Activated CD4-positive, alpha-beta T cell treated with anti-CD3 and anti-CD28 coated beads for 36 hours (primary cell): ENCODE measurements around the gene CNOT3. TPM values are rescaled to one million over a fixed set of nuclear protein-coding genes. Genes with fewer than 3 reads are reported as not detected.
"Not testable (repeated sequence)": the region's sequence is repeated elsewhere in the genome, so short reads cannot be mapped to it uniquely, and the experiment has no call there.

Experiments
- ATAC-seq: fragments of 200-7000 bp; cut with Tn5 transposase; one replicate; pipeline ENCODE4 v1.10.0; 2021; ENCODE audit warnings: mild to moderate bottlenecking, moderate library complexity
- CTCF ChIA-PET: fragments of 350-600 bp; sonication (Branson Sonifier 250); formaldehyde crosslinking; loops from one replicate; lab custom pipeline; 2021; ENCODE audit warnings: antibody characterized with exemption; lab: Charles Lee
- POLR2A ChIA-PET: fragments of 350-600 bp; sonication (Branson Sonifier 250); formaldehyde crosslinking; loops from one replicate; lab custom pipeline; 2021; ENCODE audit warnings: antibody characterized with exemption, inconsistent platforms; lab: Charles Lee
- DNase-seq: peaks from one replicate; pipeline ENCODE4 v3.0.0-alpha.2; 2020
- H3K27ac Mint-ChIP-seq: one replicate; pipeline ENCODE4 v1.8.0; 2021; ENCODE audit warnings: mixed read lengths
- H3K27me3 Mint-ChIP-seq: one replicate; pipeline ENCODE4 v1.8.0; 2021; ENCODE audit warnings: mixed read lengths
- H3K36me3 Mint-ChIP-seq: one replicate; pipeline ENCODE4 v1.8.0; 2021; ENCODE audit warnings: low read depth, mixed read lengths
- H3K4me1 Mint-ChIP-seq: one replicate; pipeline ENCODE4 v1.8.0; 2021; ENCODE audit warnings: mixed read lengths
- H3K4me3 Mint-ChIP-seq: one replicate; pipeline ENCODE4 v1.8.0; 2021; ENCODE audit warnings: mild to moderate bottlenecking, moderate library complexity, mixed read lengths
- H3K9me3 Mint-ChIP-seq: one replicate; pipeline ENCODE4 v1.8.0; 2021; ENCODE audit warnings: low read depth, mixed read lengths
- intact Hi-C, 2 experiments: fragments of 100-400 bp; cut with DNase I in 1 of 2; cut with micrococcal nuclease in 1 of 2; formaldehyde crosslinking; loops; one replicate each; pipeline versions ENCODE4 v1.14.2 to v1.15.1; 2022 to 2024; cut with DNase I, micrococcal nuclease
- total RNA-seq, 2 experiments: library from RNA; stranded (reverse); gene quantifications; one replicate each; pipeline ENCODE4 v1.2.3, GENCODE V29; 2021

The CNOT3 gene
- total RNA-seq, 2 experiments from 2014 or later, result 61.0 to 93.8 TPM

DNA sequence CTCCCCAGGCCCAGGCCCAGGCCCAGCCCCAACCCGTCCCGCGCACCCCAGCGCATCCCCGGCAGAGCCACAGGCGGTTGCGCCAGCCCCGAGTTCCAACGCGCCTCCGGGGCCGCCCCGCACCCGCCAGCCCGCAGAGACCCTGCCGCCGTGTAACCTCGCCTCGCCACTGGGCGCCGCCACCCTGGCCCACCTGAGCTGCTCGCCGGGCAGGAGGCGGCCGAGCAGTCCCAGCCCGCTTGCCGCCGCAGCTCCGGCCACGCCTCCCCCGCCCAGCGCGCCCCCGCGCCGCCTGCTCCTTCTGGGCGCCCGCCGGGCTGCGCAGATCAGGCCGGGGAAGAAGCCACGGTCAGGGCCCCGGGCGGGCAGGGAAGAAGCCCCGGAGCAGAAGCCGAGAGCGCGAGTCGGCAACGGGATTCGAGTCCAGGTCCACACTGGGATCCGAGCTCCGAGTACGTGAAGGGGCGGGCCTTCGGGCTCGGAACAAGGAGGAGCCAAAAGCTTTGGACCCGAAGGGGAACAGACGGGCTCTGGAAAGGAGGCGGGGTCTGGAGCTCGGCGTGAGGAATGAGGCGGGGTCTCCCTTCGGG, 51.7 kb downstream of the CNOT3 start, which contains the start of gene MBOAT7:
MBOAT7 (minus strand) TSS at position 436 of the 590 bp plus-strand sequence. CDS start 1,072 bp downstream, outside the sequence.
- Mint-ChIP-seq H3K4me3 (peak within 1 kb of the TSS; percentile 76), H3K9me3 (no peaks in the 10 kb centered on the region), H3K27me3 (no peaks in the 10 kb centered on the region), H3K27ac (peak within 1 kb of the TSS; percentile 96), H3K4me1 (peaks cover 34% of the 10 kb centered on the region), H3K36me3 (peaks cover 33% of the 10 kb centered on the region)
- ChIA-PET CTCF (interaction anchor here (0.6 to 2.1 kb wide), 12 partner anchors 9 to 1465 kb away, joined by 3 to 14 read pairs (median 4); partner anchors contain the start of genes CNOT3, PRPF31, RPS9 and TFPT), POLR2A (interaction anchor here (0.7 to 4.2 kb wide), 9 partner anchors 10 to 321 kb away, joined by 3 to 75 read pairs (median 10); partner anchors contain the start of genes CNOT3, PRPF31, RPS9 and TFPT)
- intact Hi-C loops, result loop anchor here (1.0 to 2.0 kb wide), 5 partner anchors 11 to 322 kb away; partner anchors contain the start of genes CNOT3 (in 1 of the 2), LENG1 (in 1 of the 2) and MYADM (in 1 of the 2)
- DNase-seq (no peak), ATAC-seq (peak; percentile 0)

DNA sequence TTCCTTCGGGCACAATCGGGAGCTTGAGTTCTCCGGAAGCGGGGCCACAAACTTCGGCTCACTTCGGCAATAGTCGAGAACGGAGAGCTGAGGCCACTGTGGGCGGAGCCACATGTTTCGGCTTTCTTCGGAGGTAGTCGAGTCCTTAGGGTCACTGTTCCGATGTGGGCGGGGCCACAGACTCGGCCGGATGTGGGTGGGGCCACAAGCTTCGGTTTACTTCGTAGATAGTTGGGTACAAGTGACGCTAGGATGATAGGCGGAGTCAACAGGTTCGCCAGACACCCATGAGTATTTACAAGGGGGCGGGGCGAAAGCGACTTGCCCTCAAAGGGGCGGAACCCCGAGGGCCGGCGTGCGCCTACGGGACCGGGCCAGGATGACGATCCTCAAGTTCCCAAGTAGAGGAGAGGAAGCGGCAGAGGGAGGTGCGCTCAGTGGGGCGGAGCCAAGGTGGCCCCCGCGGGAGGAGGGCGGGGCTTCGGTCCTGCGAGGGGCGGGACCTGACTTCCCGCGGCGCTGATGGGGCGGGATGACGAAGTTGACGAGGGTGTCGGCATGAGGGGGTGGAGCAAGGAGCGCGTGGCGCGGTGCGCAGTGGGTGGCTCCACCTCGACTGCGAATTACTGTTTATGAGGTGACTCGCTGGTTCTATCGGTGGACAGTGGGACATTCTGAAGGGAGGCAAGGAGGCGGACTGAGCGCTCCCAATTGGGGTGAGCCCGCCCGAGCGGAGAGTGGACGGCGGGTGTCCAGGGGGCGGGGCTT, 52.4 kb downstream of the CNOT3 start:
- Mint-ChIP-seq H3K36me3 (peaks cover 36% of the 10 kb centered on the region), H3K27ac (peak overlapping the region; percentile 96), H3K4me3 (peak overlapping the region; percentile 76), H3K27me3 (no peaks in the 10 kb centered on the region), H3K4me1 (peaks cover 34% of the 10 kb centered on the region), H3K9me3 (no peaks in the 10 kb centered on the region)
- intact Hi-C loops, result loop anchor here (1.0 to 10.0 kb wide), 20 partner anchors 10 to 1465 kb away; partner anchors contain the start of genes CNOT3 (in 2 of the 2), LENG1 (in 2 of the 2), MYADM (in 2 of the 2) and PRPF31 (in 2 of the 2)
- ChIA-PET CTCF (interaction anchor here (0.7 to 2.1 kb wide), 12 partner anchors 8 to 1465 kb away, joined by 3 to 14 read pairs (median 4); partner anchors contain the start of genes CNOT3, PRPF31, RPS9 and TFPT), POLR2A (interaction anchor here (0.7 to 4.2 kb wide), 13 partner anchors 8 to 321 kb away, joined by 3 to 75 read pairs (median 5); partner anchors contain the start of genes CNOT3, PRPF31, RPS9 and TFPT)
- DNase-seq (peak; percentile 100), ATAC-seq (peak; percentile 69)

DNA sequence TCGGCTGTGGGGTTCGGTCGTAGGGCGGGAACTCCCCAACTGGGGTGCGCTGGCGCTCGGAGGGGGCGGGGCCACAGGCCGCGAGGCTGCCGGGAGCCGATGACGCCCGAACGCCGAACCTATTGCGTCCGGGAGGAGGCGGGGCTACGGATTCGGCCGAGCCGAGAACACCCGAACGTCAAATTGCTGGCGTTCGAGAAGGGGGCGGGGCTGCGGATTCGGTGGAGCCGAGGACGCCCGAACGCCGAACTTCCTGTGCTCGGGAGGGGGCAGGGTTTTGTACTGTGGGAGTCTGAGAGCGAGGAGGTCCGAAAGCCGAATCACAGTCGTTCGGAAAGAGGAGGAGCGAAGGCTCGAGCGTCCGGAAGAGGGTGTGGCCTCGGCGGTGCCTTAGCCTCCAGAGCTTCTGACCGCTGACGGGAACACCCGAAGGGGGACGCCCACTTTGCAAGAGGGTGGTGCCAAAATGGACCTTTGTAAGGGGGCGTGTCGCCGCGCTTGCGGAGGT, 53.0 kb downstream of the CNOT3 start:
- H3K4me1 Mint-ChIP-seq, result peaks cover 34% of the 10 kb centered on the region
- intact Hi-C loops, result loop anchor here (1.0 to 10.0 kb wide), 17 partner anchors 10 to 1464 kb away; partner anchors contain the start of genes PRPF31 (in 2 of the 2), RPS9 (in 2 of the 2), TFPT (in 2 of the 2) and CNOT3 (in 1 of the 2)
- no peaks in the 10 kb centered on the region for H3K9me3 Mint-ChIP-seq
- peak overlapping the region; percentile 76 for H3K4me3 Mint-ChIP-seq
- peaks cover 35% of the 10 kb centered on the region for H3K36me3 Mint-ChIP-seq
- H3K27ac Mint-ChIP-seq, result peak overlapping the region; percentile 96
- ChIA-PET POLR2A (interaction anchor here (0.7 to 4.2 kb wide), 8 partner anchors 9 to 76 kb away, joined by 3 to 75 read pairs (median 9); partner anchors contain the start of genes CNOT3, PRPF31, RPS9 and TFPT), CTCF (interaction anchor here (0.5 to 2.1 kb wide), 3 partner anchors 9 to 37 kb away, joined by 3 to 5 read pairs (median 4); no protein-coding TSS in a partner anchor)
- ATAC-seq (peak; percentile 65), DNase-seq (peak; percentile 100)
- H3K27me3 Mint-ChIP-seq, result no peaks in the 10 kb centered on the region

GRCh38 chr19:54191011-54191810, 53.6 kb downstream of the CNOT3 start, which contains the start of gene TSEN34:
Gene TSEN34, plus strand, starts transcription at chr19:54191308. Its CDS starts 57 bp downstream, at chr19:54191365.
- DNase-seq, result peak; percentile 92
- ATAC-seq, result peak; percentile 16
- intact Hi-C loops, result loop anchor here (1.0 to 10.0 kb wide), 7 partner anchors 9 to 1464 kb away; partner anchors contain the start of genes MYADM (in 1 of the 2), RPL28 (in 1 of the 2), RPS9 (in 1 of the 2) and TMEM238 (in 1 of the 2)
- Mint-ChIP-seq H3K4me3 (peak within 1 kb of the TSS; percentile 76), H3K27ac (peak within 1 kb of the TSS; percentile 96), H3K36me3 (peaks cover 33% of the 10 kb centered on the region), H3K27me3 (no peaks in the 10 kb centered on the region), H3K9me3 (no peaks in the 10 kb centered on the region), H3K4me1 (peaks cover 34% of the 10 kb centered on the region)
- CTCF ChIA-PET, result interaction anchor here (0.5 to 1.5 kb wide), 5 partner anchors 9 to 1143 kb away, joined by 3 to 9 read pairs (median 4); partner anchors contain the start of gene LENG1
- POLR2A ChIA-PET, result interaction anchor here (0.7 to 4.2 kb wide), 6 partner anchors 9 to 53 kb away, joined by 3 to 75 read pairs (median 18); partner anchors contain the start of genes CNOT3 and RPS9

DNA sequence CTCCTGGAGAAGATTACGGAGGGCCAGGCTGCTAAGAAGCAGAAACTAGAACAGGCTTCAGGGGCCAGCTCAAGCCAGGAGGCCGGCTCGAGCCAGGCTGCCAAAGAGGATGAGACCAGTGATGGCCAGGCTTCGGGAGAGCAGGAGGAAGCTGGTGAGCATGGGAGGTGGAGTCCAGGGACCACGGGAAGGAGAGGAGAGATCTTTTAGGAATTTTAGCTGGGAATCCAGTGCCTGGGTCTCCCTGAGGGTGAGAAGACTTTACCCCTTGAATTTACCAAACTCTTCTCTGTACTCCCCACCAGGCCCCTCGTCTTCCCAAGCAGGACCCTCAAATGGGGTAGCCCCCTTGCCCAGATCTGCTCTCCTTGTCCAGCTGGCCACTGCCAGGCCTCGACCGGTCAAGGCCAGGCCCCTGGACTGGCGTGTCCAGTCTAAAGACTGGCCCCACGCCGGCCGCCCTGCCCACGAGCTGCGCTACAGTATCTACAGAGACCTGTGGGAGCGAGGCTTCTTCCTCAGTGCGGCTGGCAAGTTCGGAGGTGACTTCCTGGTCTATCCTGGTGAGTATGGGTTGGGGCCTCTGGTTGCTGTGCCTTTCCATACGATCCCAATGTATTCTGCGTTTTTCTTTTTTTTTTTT, 54.4 kb downstream of the CNOT3 start:
- Mint-ChIP-seq H3K27me3 (no peaks in the 10 kb centered on the region), H3K27ac (peak overlapping the region; percentile 83), H3K9me3 (no peaks in the 10 kb centered on the region), H3K4me3 (peak overlapping the region; percentile 76), H3K36me3 (peaks cover 30% of the 10 kb centered on the region), H3K4me1 (peaks cover 31% of the 10 kb centered on the region)
- ATAC-seq, result no peak
- ChIA-PET POLR2A (interaction anchor here (3.0 to 4.2 kb wide), 3 partner anchors 10 to 54 kb away, joined by 32 to 75 read pairs (median 35); partner anchors contain the start of genes CNOT3 and RPS9), CTCF (interaction anchor here (0.6 to 1.5 kb wide), 3 partner anchors 33 to 1142 kb away, joined by 3 to 9 read pairs (median 4); partner anchors contain the start of gene LENG1)
- intact Hi-C loops, result loop anchor here (1.0 to 10.0 kb wide), 7 partner anchors 8 to 1463 kb away; partner anchors contain the start of genes MYADM (in 1 of the 2), RPL28 (in 1 of the 2), RPS9 (in 1 of the 2) and TMEM238 (in 1 of the 2)
- no peak for DNase-seq

- no peak for DNase-seq
- Mint-ChIP-seq H3K36me3 (peaks cover 22% of the 10 kb centered on the region), H3K4me3 (peak overlapping the region; percentile 76), H3K4me1 (peaks cover 20% of the 10 kb centered on the region), H3K27me3 (no peaks in the 10 kb centered on the region), H3K27ac (peak overlapping the region; percentile 31), H3K9me3 (no peaks in the 10 kb centered on the region)
- intact Hi-C loops, result loop anchor here (5.0 to 10.0 kb wide), 2 partner anchors 326 to 1088 kb away; partner anchors contain the start of genes MYADM (in 1 of the 2) and ZNF160 (in 1 of the 2)
- POLR2A ChIA-PET, result interaction anchor here (1.9 kb wide), 1 partner anchor 15 kb away, joined by 4 read pairs; no protein-coding TSS in a partner anchor
- ATAC-seq, result no peak
- CTCF ChIA-PET, result no interaction called here
Measured at GRCh38 chr19:54193011-54193410, 55.4 kb downstream of the CNOT3 start.

GRCh38 chr19:54194463-54194862, 56.9 kb downstream of the CNOT3 start:
- not testable (repeated sequence) for DNase-seq, H3K4me3 Mint-ChIP-seq, H3K27ac Mint-ChIP-seq, H3K27me3 Mint-ChIP-seq, H3K9me3 Mint-ChIP-seq, ATAC-seq
- CTCF ChIA-PET, result interaction anchor here (1.0 to 1.1 kb wide), 2 partner anchors 11 to 26 kb away, joined by 3 read pairs; no protein-coding TSS in a partner anchor
- intact Hi-C loops, result loop anchor here (5.0 to 10.0 kb wide), 2 partner anchors 327 to 1090 kb away; partner anchors contain the start of genes MYADM (in 1 of the 2) and ZNF160 (in 1 of the 2)
- Mint-ChIP-seq H3K36me3 (peaks cover 21% of the 10 kb centered on the region), H3K4me1 (peaks cover 19% of the 10 kb centered on the region)
- POLR2A ChIA-PET, result interaction anchor here (1.9 kb wide), 1 partner anchor 13 kb away, joined by 4 read pairs; no protein-coding TSS in a partner anchor

GRCh38 chr19:54196536-54196935, 59.0 kb downstream of the CNOT3 start:
- no peaks in the 10 kb centered on the region for H3K9me3 Mint-ChIP-seq
- H3K27ac Mint-ChIP-seq, result no peak overlapping the region
- intact Hi-C loops, result loop anchor here in 1 of 2 experiments (10.0 kb wide), 1 partner anchor 1092 kb away; the partner anchor contains the start of gene ZNF160
- ATAC-seq (no peak), DNase-seq (no peak)
- H3K27me3 Mint-ChIP-seq, result no peaks in the 10 kb centered on the region
- peaks cover 22% of the 10 kb centered on the region for H3K4me1 Mint-ChIP-seq
- POLR2A ChIA-PET, result no interaction called here
- CTCF ChIA-PET, result no interaction called here
- H3K36me3 Mint-ChIP-seq, result peaks cover 31% of the 10 kb centered on the region
- no peak overlapping the region for H3K4me3 Mint-ChIP-seq

DNA sequence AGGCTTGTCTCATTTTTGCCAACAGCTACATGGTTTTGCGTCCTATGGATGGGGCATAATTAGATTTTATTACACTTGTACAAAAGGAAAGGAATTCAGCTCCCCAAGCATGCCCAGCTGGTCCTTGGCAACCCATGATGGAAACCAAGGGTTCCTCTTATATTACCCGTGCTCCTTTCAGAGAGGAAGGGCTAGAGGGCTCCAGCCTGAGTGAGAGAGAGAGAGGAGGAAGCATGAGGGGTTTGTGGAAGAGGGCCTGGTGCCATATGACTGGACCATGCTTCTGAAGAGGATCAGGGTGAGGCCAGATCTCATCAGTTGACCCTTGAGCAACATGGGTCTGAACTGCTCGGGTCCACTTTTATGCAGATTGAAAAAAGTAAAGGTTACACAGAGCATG, 59.6 kb downstream of the CNOT3 start:
- Mint-ChIP-seq H3K4me3 (no peak overlapping the region), H3K9me3 (no peaks in the 10 kb centered on the region), H3K4me1 (peaks cover 16% of the 10 kb centered on the region), H3K27ac (no peak overlapping the region), H3K27me3 (no peaks in the 10 kb centered on the region), H3K36me3 (peaks cover 36% of the 10 kb centered on the region)
- POLR2A ChIA-PET, result no interaction called here
- ATAC-seq (no peak), DNase-seq (no peak)
- CTCF ChIA-PET, result no interaction called here
- intact Hi-C loops, result loop anchor here in 1 of 2 experiments (10.0 kb wide), 1 partner anchor 1092 kb away; the partner anchor contains the start of gene ZNF160
